ENCODE results near the gene GALNT4.

The GALNT4 gene

GRCh38 chr12:89528434-89528833 is 3.8 kb upstream of the GALNT4 start:
- DNase-seq = no peak

- peak; percentile 59 to 77 for DNase-seq
These were observed 1.5 kb upstream of the GALNT4 start, which contains the start of gene POC1B for GRCh38 chr12:89525824-89526770. POC1B (minus strand) TSS chr12:89526047; CDS start chr12:89525895, 152 bp downstream.

- DNase-seq = peak; percentile 28 to 56
These were observed 768 bp upstream of the GALNT4 start for GRCh38 chr12:89525305-89525823.

GRCh38 chr12:89523843-89524540 is 604 bp downstream of the GALNT4 start:
- no peak for DNase-seq

- no peak for DNase-seq
These were observed 1.2 kb downstream of the GALNT4 start for GRCh38 chr12:89523393-89523792.

- DNase-seq = no peak
These were observed 3.0 kb downstream of the GALNT4 start for GRCh38 chr12:89521364-89522223.

GRCh38 chr12:89517720-89518119 is 6.9 kb downstream of the GALNT4 start:
- no peak for DNase-seq

- no peak for DNase-seq
These were observed 8.0 kb downstream of the GALNT4 start for GRCh38 chr12:89516633-89517032.

- no peak for DNase-seq
These were observed 9.8 kb downstream of the GALNT4 start for GRCh38 chr12:89514751-89515150.

GRCh38 chr12:89513544-89513943 is 11.1 kb downstream of the GALNT4 start:
- no peak for DNase-seq

- DNase-seq = no peak
These were observed 17.4 kb downstream of the GALNT4 start for GRCh38 chr12:89507015-89507824.

GRCh38 chr12:89506050-89506449 is 18.5 kb downstream of the GALNT4 start:
- DNase-seq = no peak

- DNase-seq = no peak
These were observed 19.8 kb downstream of the GALNT4 start for GRCh38 chr12:89504560-89505346.

GRCh38 chr12:89501793-89502192 is 22.8 kb downstream of the GALNT4 start:
- no peak for DNase-seq

GRCh38 chr12:89499857-89500256 is 24.7 kb downstream of the GALNT4 start:
- no peak for DNase-seq

GRCh38 chr12:89497467-89497866 is 27.1 kb downstream of the GALNT4 start:
- DNase-seq = no peak

- no peak for DNase-seq
These were observed 27.6 kb downstream of the GALNT4 start for GRCh38 chr12:89497005-89497404.

- peak in 1 of 2 donors; percentile 14 for DNase-seq
These were observed 30.0 kb downstream of the GALNT4 start for GRCh38 chr12:89494411-89495231.

GRCh38 chr12:89493670-89494302 is 30.8 kb downstream of the GALNT4 start:
- DNase-seq = no peak

Measured in CD4-positive, alpha-beta T cell treated with Interferon alpha-2 for 1 hour (primary cell).